H1 (cell line): ENCODE data around the gene CRNKL1. TPM values are rescaled to one million over a fixed set of nuclear protein-coding genes. Genes with fewer than 3 reads are reported as not detected.

Experiments used
- CTCF ChIA-PET: fragments of 300-600 bp; sonication (Branson Sonifier 250); formaldehyde crosslinking; loops from one replicate; lab custom pipeline; 2021; ENCODE audit not compliant: partially characterized antibody; lab: Charles Lee
- POLR2A ChIA-PET: fragments of 300-600 bp; sonication (Branson Sonifier 250); formaldehyde crosslinking; loops from one replicate; lab custom pipeline; 2021; ENCODE audit warnings: inconsistent platforms; ENCODE audit not compliant: partially characterized antibody; lab: Charles Lee
- DNase-seq, 2 experiments: peaks; one replicate each; pipeline versions ENCODE4 v3.0.0 to v3.0.0-alpha.2; 2010 to 2022; ENCODE audit warnings: low spot score in 2 of 2, low read depth in 1 of 2, mixed read lengths in 1 of 2
- FAIRE-seq: peaks from 2 replicates; lab custom pipeline; 2011; peaks lifted over from hg19 to GRCh38; lab: Jason Lieb, UNC
- H2AFZ ChIP-seq: 2 replicates; pipeline ENCODE4 v1.8.1; 2012; ENCODE audit warnings: low read length, inconsistent platforms
- H2AK5ac ChIP-seq: 2 replicates; pipeline ENCODE4 v1.6.1; 2013; ENCODE audit warnings: low read depth, low read length
- H2BK120ac ChIP-seq: replicated peaks from 2 replicates; pipeline ENCODE3; 2013; ENCODE audit warnings: low read depth, low read length, inconsistent platforms
- H2BK12ac ChIP-seq: 2 replicates; pipeline ENCODE4 v1.6.1; 2013; ENCODE audit warnings: low read depth, low read length
- H2BK15ac ChIP-seq: 2 replicates; pipeline ENCODE4 v1.6.1; 2013; ENCODE audit warnings: low read length
- H2BK20ac ChIP-seq: 2 replicates; pipeline ENCODE4 v1.6.1; 2013; ENCODE audit warnings: low read length
- H2BK5ac ChIP-seq: 2 replicates; pipeline ENCODE4 v1.6.1; 2013; ENCODE audit warnings: low read depth, low read length
- H3K14ac ChIP-seq: 2 replicates; pipeline ENCODE4 v1.6.1; 2013; ENCODE audit warnings: inconsistent platforms; ENCODE audit not compliant: insufficient read length
- H3K18ac ChIP-seq: 2 replicates; pipeline ENCODE4 v1.6.1; 2013; ENCODE audit warnings: low read length; ENCODE audit errors: extremely low read depth
- H3K23ac ChIP-seq: 2 replicates; pipeline ENCODE4 v1.6.1; 2013; ENCODE audit warnings: inconsistent platforms; ENCODE audit not compliant: insufficient read length
- H3K23me2 ChIP-seq: 2 replicates; pipeline ENCODE4 v1.6.1; 2013; ENCODE audit warnings: low read depth, low read length
- H3K27ac ChIP-seq: 2 replicates; pipeline ENCODE4 v1.6.1; 2011; ENCODE audit warnings: low read depth, low read length, inconsistent platforms
- H3K27me3 ChIP-seq, 4 experiments: replicated peaks in 1 of 4; 1 replicate in 1 of 4; 2 replicates in 3 of 4; pipeline versions ENCODE4 v1.6.1 to v1.8.1; 2011 to 2013; ENCODE audit warnings: low read length in 3 of 4, mild to moderate bottlenecking in 3 of 4, inconsistent platforms in 2 of 4, mixed read lengths in 2 of 4, moderate library complexity in 1 of 4; ENCODE audit not compliant: control insufficient read depth in 3 of 4, insufficient read depth in 3 of 4; ENCODE audit errors: extremely low read depth in 1 of 4
- H3K36me3 ChIP-seq, 4 experiments: 2 replicates each; pipeline versions ENCODE4 v1.6.1 to v1.8.1; 2011 to 2013; ENCODE audit warnings: mild to moderate bottlenecking in 4 of 4, low read length in 3 of 4, moderate library complexity in 2 of 4, control low read depth in 1 of 4, inconsistent platforms in 1 of 4; ENCODE audit not compliant: insufficient read depth in 4 of 4, control insufficient read depth in 2 of 4
- H3K4ac ChIP-seq: replicated peaks from 2 replicates; pipeline ENCODE3; 2013; ENCODE audit warnings: low read length, low read depth, mixed read lengths, inconsistent platforms; ENCODE audit not compliant: insufficient read length
- H3K4me1 ChIP-seq, 4 experiments: replicated peaks in 1 of 4; 1 replicate in 1 of 4; 2 replicates in 3 of 4; pipeline versions ENCODE4 v1.6.1 to v1.8.1; 2011 to 2013; ENCODE audit warnings: low read length in 3 of 4, inconsistent platforms in 2 of 4, mixed read lengths in 1 of 4; ENCODE audit not compliant: insufficient read depth in 4 of 4, control insufficient read depth in 3 of 4
- H3K4me2 ChIP-seq, 2 experiments: 2 replicates each; pipeline versions ENCODE4 v1.6.1 to v1.8.1; 2011 to 2013; ENCODE audit warnings: low read depth in 2 of 2, low read length in 2 of 2, control low read depth in 1 of 2, inconsistent platforms in 1 of 2, mild to moderate bottlenecking in 1 of 2; ENCODE audit not compliant: insufficient read depth in 1 of 2
- H3K4me3 ChIP-seq, 4 experiments: fragments of 200-600, 300-600 bp in 1 of 4; sonication (generic), shearing (Covaris generic), sonication (Bioruptor Twin) in 1 of 4; 2 replicates each; pipeline versions ENCODE4 v1.5.1 to v1.8.1; 2011 to 2016; ENCODE audit warnings: low read length in 4 of 4, low read depth in 3 of 4, control low read depth in 2 of 4, inconsistent platforms in 2 of 4, mild to moderate bottlenecking in 2 of 4, mixed read lengths in 1 of 4, moderate library complexity in 1 of 4; ENCODE audit not compliant: insufficient read depth in 2 of 4; ENCODE audit errors: extremely low read depth in 1 of 4
- H3K56ac ChIP-seq: replicated peaks from 2 replicates; pipeline ENCODE3; 2013; ENCODE audit warnings: low read depth, mild to moderate bottlenecking, mixed read lengths, low read length, inconsistent platforms; ENCODE audit not compliant: insufficient read length
- H3K79me1 ChIP-seq: 2 replicates; pipeline ENCODE4 v1.6.1; 2013; ENCODE audit warnings: low read depth, low read length, control low read depth
- H3K79me2 ChIP-seq, 2 experiments: 2 replicates each; pipeline versions ENCODE4 v1.6.1 to v1.8.1; 2012 to 2013; ENCODE audit warnings: low read length in 2 of 2, mild to moderate bottlenecking in 2 of 2, inconsistent platforms in 1 of 2; ENCODE audit not compliant: insufficient read depth in 2 of 2, control insufficient read depth in 1 of 2
- H3K9ac ChIP-seq, 4 experiments: replicated peaks in 1 of 4; 1 replicate in 1 of 4; 2 replicates in 3 of 4; pipeline versions ENCODE4 v1.6.1 to v1.8.1; 2011 to 2013; ENCODE audit warnings: low read depth in 3 of 4, low read length in 3 of 4, control low read depth in 2 of 4, mild to moderate bottlenecking in 2 of 4, moderate library complexity in 2 of 4, inconsistent platforms in 1 of 4; ENCODE audit errors: extremely low read depth in 1 of 4
- H3K9me3 ChIP-seq, 2 experiments: 2 replicates each; pipeline versions ENCODE4 v1.6.1 to v1.8.1; 2012 to 2013; ENCODE audit warnings: mild to moderate bottlenecking in 2 of 2, moderate library complexity in 2 of 2, control low read depth in 1 of 2, inconsistent platforms in 1 of 2, low read depth in 1 of 2, low read length in 1 of 2, mixed read lengths in 1 of 2; ENCODE audit not compliant: insufficient read depth in 2 of 2
- H4K20me1 ChIP-seq, 2 experiments: replicated peaks in 1 of 2; 2 replicates each; pipeline versions ENCODE3 to v1.8.1; 2011 to 2013; ENCODE audit warnings: inconsistent platforms in 2 of 2, low read length in 2 of 2, mild to moderate bottlenecking in 1 of 2; ENCODE audit not compliant: insufficient read depth in 2 of 2, control insufficient read depth in 1 of 2
- H4K5ac ChIP-seq: 2 replicates; pipeline ENCODE4 v1.6.1; 2013; ENCODE audit warnings: low read length, low read depth, mixed read lengths, inconsistent platforms; ENCODE audit not compliant: insufficient read length
- H4K8ac ChIP-seq: 2 replicates; pipeline ENCODE4 v1.8.0; 2013; ENCODE audit warnings: mild to moderate bottlenecking, moderate library complexity, low read length, inconsistent platforms; ENCODE audit not compliant: insufficient read depth; ENCODE audit errors: extremely low read depth
- H4K91ac ChIP-seq: replicated peaks from 2 replicates; pipeline ENCODE3; 2013; ENCODE audit warnings: low read length, mixed read lengths, inconsistent platforms; ENCODE audit not compliant: insufficient read length
- BRCA1 ChIP-seq: IDR thresholded peaks from 2 replicates; pipeline ENCODE4 v1.6.1; 2012; ENCODE audit warnings: low read depth, low read length, improper control_type of control experiment
- GTF2F1 ChIP-seq: IDR thresholded peaks from 2 replicates; pipeline ENCODE4 v1.6.1; 2012; ENCODE audit warnings: low read depth, low read length, improper control_type of control experiment, borderline replicate concordance
- HDAC2 ChIP-seq, 2 experiments: fragments of 300-600 bp in 1 of 2; sonication (generic) in 1 of 2; IDR thresholded peaks; 2 replicates each; pipeline ENCODE4 v1.6.1; 2011 to 2012; ENCODE audit warnings: low read depth in 2 of 2, low read length in 2 of 2, mild to moderate bottlenecking in 2 of 2, moderate library complexity in 2 of 2, borderline replicate concordance in 1 of 2, inconsistent platforms in 1 of 2
- RXRA ChIP-seq: IDR thresholded peaks from 2 replicates; pipeline ENCODE4 v1.6.1; 2011; ENCODE audit warnings: low read depth, mild to moderate bottlenecking, low read length, moderate library complexity; ENCODE audit not compliant: insufficient read depth
- polyA plus RNA-seq, 7 experiments: library from polyadenylated mRNA; depleted of rRNA in 3 of 7; stranded (reverse) in 5 of 7; unstranded in 2 of 7; fragments of >200 nt in 5 of 7; fragments of 200-250 nt in 2 of 7; gene quantifications; 1 replicate in 5 of 7; 2 replicates in 1 of 7; 4 replicates in 1 of 7; pipeline versions ENCODE4 v1.2.1 to v1.2.3, GENCODE V29; 2011 to 2013; ENCODE audit warnings: missing spikeins in 2 of 7, mixed read lengths in 2 of 7
- total RNA-seq: library from RNA; stranded (reverse); fragmentation: NEBNext Ultra II Directional; extraction: Animal tissue kit (Norgen Biotek cat#: 25700); gene quantifications from 2 replicates; pipeline ENCODE4 v1.2.1, GENCODE V29; 2021

CRNKL1 gene
- total and polyA plus RNA-seq, 2 of the 8 experiments (the other 6 are each of a cell fraction or from before 2014, with no cell fraction given), result 4.0 to 26.5 TPM

- no peak for FAIRE-seq
- no peak overlapping the region for H4K91ac ChIP-seq
- DNase-seq, result no peak
- no peak overlapping the region for H3K4me3 ChIP-seq
- H3K56ac ChIP-seq, result no peak overlapping the region
- H3K23me2 ChIP-seq, result no peaks in the 10 kb centered on the region
- H3K79me1 ChIP-seq, result peaks cover 20% of the 10 kb centered on the region
- no peak overlapping the region for H3K4me2 ChIP-seq
- no peaks in the 10 kb centered on the region for H3K27me3 ChIP-seq
- no peak overlapping the region for H3K9ac ChIP-seq
- no peak overlapping the region for H2AK5ac ChIP-seq
- no peak overlapping the region for H2BK5ac ChIP-seq
- no peak overlapping the region for H3K18ac ChIP-seq
- ChIA-PET POLR2A (no interaction called here), CTCF (no interaction called here)
- H3K36me3 ChIP-seq, result peaks cover 0 to 21% (median 5%) of the 10 kb centered on the region in 4 experiments; a peak in 6 of 8 replicates
- no peak overlapping the region for H4K8ac ChIP-seq
- H3K4me1 ChIP-seq, result no peaks in the 10 kb centered on the region
- peaks cover 2% of the 10 kb centered on the region in 2 experiments for H4K20me1 ChIP-seq
- H3K79me2 ChIP-seq, result peaks cover 0 to 51% of the 10 kb centered on the region in 2 experiments; a peak in 2 of 4 replicates
- H3K4ac ChIP-seq, result no peak overlapping the region
- no peak overlapping the region for H2BK20ac ChIP-seq
- no peaks in the 10 kb centered on the region for H3K9me3 ChIP-seq
- H3K27ac ChIP-seq, result no peak overlapping the region
- no peak overlapping the region for H2BK120ac ChIP-seq
- TF ChIP-seq BRCA1, result no peak
- no peak for TF ChIP-seq RXRA
- TF ChIP-seq HDAC2 (IDR thresholded peaks at IDR 0.05; ENCODE audit: borderline replicate concordance in 1 of 2, low read depth in 2 of 2, low read length in 2 of 2), result no peak
- TF ChIP-seq GTF2F1, result no peak
- H4K5ac ChIP-seq, result no peak overlapping the region
- no peak overlapping the region for H2AFZ ChIP-seq
- H2BK12ac ChIP-seq, result no peak overlapping the region
- no peak overlapping the region for H2BK15ac ChIP-seq
- H3K14ac ChIP-seq, result no peak overlapping the region
- no peak overlapping the region for H3K23ac ChIP-seq
These were observed 27.3 kb downstream of the CRNKL1 start for GRCh38 chr20:20024942-20025341.
